B cell (primary cell): ENCODE data around the gene SLAMF6. TPM values are rescaled to one million over a fixed set of nuclear protein-coding genes. Genes with fewer than 3 reads are reported as not detected.

Experiments
- ATAC-seq: fragments of 200-7000 bp; cut with Tn5 transposase; one replicate; pipeline ENCODE4 v1.10.0; 2021; ENCODE audit warnings: low read depth, mild to moderate bottlenecking, moderate number of reproducible peaks, moderate library complexity
- CTCF ChIA-PET: fragments of 350-600 bp; sonication (Branson Sonifier 250); formaldehyde crosslinking; loops from one replicate; lab custom pipeline; 2021; ENCODE audit warnings: antibody characterized with exemption, inconsistent platforms; lab: Charles Lee
- POLR2A ChIA-PET: fragments of 350-600 bp; sonication (Branson Sonifier 250); formaldehyde crosslinking; loops from one replicate; lab custom pipeline; 2021; ENCODE audit warnings: antibody characterized with exemption; lab: Charles Lee
- DNase-seq: peaks from one replicate; pipeline ENCODE4 v3.0.0; 2013
- H2AFZ ChIP-seq: 2 replicates; pipeline ENCODE4 v1.6.1; 2012; ENCODE audit warnings: mild to moderate bottlenecking, low read depth, low read length; ENCODE audit not compliant: insufficient read depth, poor library complexity, severe bottlenecking
- H3K27ac ChIP-seq, 2 donors: 1 replicate in 1 of 2; 2 replicates in 1 of 2; pipeline ENCODE4 v1.5.1; 2012 to 2013; ENCODE audit warnings: low read length in 2 of 2, mild to moderate bottlenecking in 2 of 2, moderate library complexity in 1 of 2
- H3K27me3 ChIP-seq, 4 experiments: fragments of 200-600 bp in 1 of 4; sonication (generic) in 1 of 4; replicated peaks in 1 of 4; 1 replicate in 2 of 4; 2 replicates in 2 of 4; pipeline versions ENCODE4 v1.6.1 to v1.7.0; 2013 to 2016; ENCODE audit warnings: low read length in 3 of 4, mild to moderate bottlenecking in 2 of 4, mixed read lengths in 1 of 4, moderate library complexity in 1 of 4; ENCODE audit not compliant: insufficient read depth in 4 of 4, control insufficient read depth in 3 of 4; ENCODE audit errors: control extremely low read depth in 1 of 4
- H3K36me3 ChIP-seq, 2 experiments: replicated peaks in 1 of 2; 1 replicate in 1 of 2; 2 replicates in 1 of 2; pipeline versions ENCODE4 v1.6.1 to v1.7.1; 2013; ENCODE audit warnings: low read length in 1 of 2; ENCODE audit not compliant: insufficient read depth in 2 of 2, control insufficient read depth in 1 of 2; ENCODE audit errors: control extremely low read depth in 1 of 2, extremely low read depth in 1 of 2
- H3K4me1 ChIP-seq, 2 donors: fragments of 200-600 bp in 1 of 2; sonication (generic) in 1 of 2; 1 replicate in 1 of 2; 2 replicates in 1 of 2; pipeline versions ENCODE4 v1.5.1 to v1.6.1; 2013 to 2017; ENCODE audit warnings: low read length in 2 of 2; ENCODE audit not compliant: control insufficient read depth in 2 of 2, insufficient read depth in 2 of 2
- H3K4me2 ChIP-seq: replicated peaks from 2 replicates; pipeline ENCODE3; 2012; ENCODE audit warnings: mild to moderate bottlenecking, low read depth, low read length; ENCODE audit not compliant: poor library complexity, severe bottlenecking
- H3K4me3 ChIP-seq, 5 experiments: fragments of 200-600 bp in 1 of 5; sonication (generic) in 1 of 5; 1 replicate in 3 of 5; 2 replicates in 2 of 5; pipeline versions ENCODE4 v1.5.1 to v1.7.0; 2011 to 2016; ENCODE audit warnings: low read length in 4 of 5, mild to moderate bottlenecking in 4 of 5, low read depth in 2 of 5, control low read depth in 1 of 5, moderate library complexity in 1 of 5; ENCODE audit not compliant: insufficient read depth in 1 of 5; ENCODE audit errors: control extremely low read depth in 1 of 5, extremely low read depth in 1 of 5
- H3K79me2 ChIP-seq: fragments of 200-600 bp; sonication (generic); one replicate; pipeline ENCODE4 v1.6.0; 2016; ENCODE audit warnings: low read length; ENCODE audit not compliant: control insufficient read depth, insufficient read depth
- H3K9ac ChIP-seq: fragments of 200-600 bp; sonication (generic); 2 replicates; pipeline ENCODE4 v1.6.1; 2017; ENCODE audit warnings: mild to moderate bottlenecking, low read length, moderate library complexity
- H3K9me3 ChIP-seq, 3 donors: one replicate each; pipeline versions ENCODE4 v1.6.1 to v1.7.1; 2013; ENCODE audit warnings: low read length in 2 of 3; ENCODE audit not compliant: control insufficient read depth in 2 of 3, insufficient read depth in 1 of 3; ENCODE audit errors: control extremely low read depth in 1 of 3
- H4K20me1 ChIP-seq: 2 replicates; pipeline ENCODE4 v1.6.0; 2012; ENCODE audit warnings: mild to moderate bottlenecking, low read length; ENCODE audit not compliant: insufficient read depth, control insufficient read depth, poor library complexity, severe bottlenecking
- H3K27ac Mint-ChIP-seq: one replicate; pipeline ENCODE4 v1.8.0; 2021; ENCODE audit warnings: mixed read lengths
- H3K27me3 Mint-ChIP-seq: one replicate; pipeline ENCODE4 v1.8.0; 2021; ENCODE audit warnings: mixed read lengths
- H3K4me1 Mint-ChIP-seq: one replicate; pipeline ENCODE4 v1.8.0; 2021; ENCODE audit warnings: mixed read lengths
- H3K4me3 Mint-ChIP-seq: one replicate; pipeline ENCODE4 v1.8.0; 2021; ENCODE audit warnings: mixed read lengths
- H3K9me3 Mint-ChIP-seq: one replicate; pipeline ENCODE4 v1.8.0; 2022; ENCODE audit warnings: mixed read lengths; ENCODE audit not compliant: insufficient read depth
- EZH2 ChIP-seq: IDR thresholded peaks from 2 replicates; pipeline ENCODE4 v1.6.1; 2012; ENCODE audit warnings: borderline replicate concordance, low read depth, mild to moderate bottlenecking, moderate library complexity, low read length; ENCODE audit not compliant: insufficient read depth, poor library complexity, severe bottlenecking
- WGBS: methylation state at CpG from one replicate; pipeline ENCODE4 v1.1.5; 2013; ENCODE audit warnings: missing lambda C conversion rate; ENCODE audit not compliant: insufficient coverage; 5-methylcytosine and 5-hydroxymethylcytosine counted together
- intact Hi-C: fragments of 100-400 bp; cut with micrococcal nuclease; formaldehyde crosslinking; loops from one replicate; pipeline ENCODE4 v1.10.0; 2022
- polyA plus RNA-seq: library from polyadenylated mRNA; depleted of rRNA; stranded (reverse); fragments of >200 nt; gene quantifications from 2 replicates; pipeline ENCODE4 v1.2.3, GENCODE V29; 2012
- total RNA-seq, 2 donors: library from RNA; stranded (reverse); fragments of 120-200 nt in 1 of 2; gene quantifications; 1 replicate in 1 of 2; 2 replicates in 1 of 2; pipeline versions ENCODE4 v1.2.3 to v1.2.4, GENCODE V29; 2013 to 2022
- TF ChIP-seq, protein P1 (sequence below): fragments of 200-600 bp; IDR thresholded peaks from one replicate; pipeline ENCODE4 v1.8.0; 2022; ENCODE audit warnings: antibody characterized with exemption, mild to moderate bottlenecking

SLAMF6 gene
- total and polyA plus RNA-seq, 2 donors (not counting 1 experiment from before 2014, with no cell fraction given), result 64.8 to 79.6 TPM

DNA sequence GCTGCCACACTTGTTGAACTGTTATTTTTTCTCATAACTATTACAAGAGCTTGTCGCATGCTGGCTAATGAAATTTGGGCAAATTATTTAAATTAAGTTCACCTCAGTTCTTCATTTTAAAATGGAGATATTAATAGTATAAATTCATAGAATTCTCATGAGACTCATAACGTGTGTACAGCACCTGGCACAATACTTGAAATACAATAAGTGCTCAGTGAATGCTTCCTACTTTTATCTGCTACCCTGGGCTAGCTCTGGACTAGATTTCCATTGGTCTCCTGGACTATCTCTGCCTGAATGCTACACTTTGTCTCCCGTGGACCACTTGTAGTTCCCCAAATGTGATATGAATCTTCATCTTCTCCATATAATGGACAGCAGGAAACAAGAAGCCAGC lies 919 bp downstream of the SLAMF6 start:
- peaks cover 0 to 16% of the 10 kb centered on the region in 2 experiments for H3K36me3 ChIP-seq
- peak overlapping the region; percentile 70 to 91 for H3K27ac ChIP-seq
- intact Hi-C loops, result loop anchor here (2.0 to 10.0 kb wide), 2 partner anchors 17 to 53 kb away; partner anchors contain the start of gene CD84
- no peak for TF ChIP-seq EZH2
- TF ChIP-seq, protein P1, sequence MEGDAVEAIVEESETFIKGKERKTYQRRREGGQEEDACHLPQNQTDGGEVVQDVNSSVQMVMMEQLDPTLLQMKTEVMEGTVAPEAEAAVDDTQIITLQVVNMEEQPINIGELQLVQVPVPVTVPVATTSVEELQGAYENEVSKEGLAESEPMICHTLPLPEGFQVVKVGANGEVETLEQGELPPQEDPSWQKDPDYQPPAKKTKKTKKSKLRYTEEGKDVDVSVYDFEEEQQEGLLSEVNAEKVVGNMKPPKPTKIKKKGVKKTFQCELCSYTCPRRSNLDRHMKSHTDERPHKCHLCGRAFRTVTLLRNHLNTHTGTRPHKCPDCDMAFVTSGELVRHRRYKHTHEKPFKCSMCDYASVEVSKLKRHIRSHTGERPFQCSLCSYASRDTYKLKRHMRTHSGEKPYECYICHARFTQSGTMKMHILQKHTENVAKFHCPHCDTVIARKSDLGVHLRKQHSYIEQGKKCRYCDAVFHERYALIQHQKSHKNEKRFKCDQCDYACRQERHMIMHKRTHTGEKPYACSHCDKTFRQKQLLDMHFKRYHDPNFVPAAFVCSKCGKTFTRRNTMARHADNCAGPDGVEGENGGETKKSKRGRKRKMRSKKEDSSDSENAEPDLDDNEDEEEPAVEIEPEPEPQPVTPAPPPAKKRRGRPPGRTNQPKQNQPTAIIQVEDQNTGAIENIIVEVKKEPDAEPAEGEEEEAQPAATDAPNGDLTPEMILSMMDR, result no peak
- peaks cover 0 to 4% (median 0%) of the 10 kb centered on the region in 3 donors for H3K9me3 ChIP-seq
- peaks cover 73% of the 10 kb centered on the region for H3K4me1 Mint-ChIP-seq
- peak overlapping the region; percentile 99 for H3K4me3 Mint-ChIP-seq
- no peaks in the 10 kb centered on the region for H3K27me3 ChIP-seq
- peaks cover 64% of the 10 kb centered on the region for H3K79me2 ChIP-seq
- peak overlapping the region; percentile 81 for H3K4me2 ChIP-seq
- H3K27ac Mint-ChIP-seq, result peak overlapping the region; percentile 99
- DNase-seq (peak; percentile 27), ATAC-seq (peak; percentile 12)
- ChIA-PET CTCF (interaction anchor here (0.6 to 3.4 kb wide), 14 partner anchors 12 to 93 kb away, joined by 3 to 20 read pairs (median 5); no protein-coding TSS in a partner anchor), POLR2A (interaction anchor here (0.7 to 1.4 kb wide), 6 partner anchors 19 to 90 kb away, joined by 3 to 8 read pairs (median 4); no protein-coding TSS in a partner anchor)
- H4K20me1 ChIP-seq, result no peaks in the 10 kb centered on the region
- 0% methylated on average over 2 of the region's 3 CpGs for WGBS
- peak overlapping the region; percentile 55 to 96 (median 67) for H3K4me3 ChIP-seq
- H3K27me3 Mint-ChIP-seq, result no peaks in the 10 kb centered on the region
- H3K9ac ChIP-seq, result peak overlapping the region; percentile 94
- peaks cover 7% of the 10 kb centered on the region for H3K9me3 Mint-ChIP-seq
- peaks cover 37 to 43% of the 10 kb centered on the region in 2 donors for H3K4me1 ChIP-seq
- H2AFZ ChIP-seq, result peak overlapping the region; percentile 82

DNA sequence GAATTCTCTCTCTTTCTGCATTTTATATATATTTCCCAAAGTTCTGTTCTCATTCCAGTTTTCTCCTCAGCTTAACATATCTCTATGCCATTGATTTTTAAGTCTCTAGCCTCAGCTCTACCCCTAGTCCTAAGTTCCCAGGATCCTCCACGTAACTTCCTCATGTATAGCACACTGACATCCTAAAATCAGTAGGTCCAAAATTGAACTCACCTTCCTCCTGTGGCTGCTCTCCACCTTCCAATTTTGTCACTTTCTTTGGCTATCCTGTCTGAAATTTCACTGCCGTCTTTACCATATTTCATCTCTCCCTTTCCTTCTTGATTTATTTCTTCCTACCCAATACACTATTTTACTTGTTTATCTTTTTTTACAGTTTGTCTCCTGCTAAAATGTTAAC lies 1.5 kb downstream of the SLAMF6 start:
- no peak overlapping the region for H2AFZ ChIP-seq
- peaks cover 38 to 49% of the 10 kb centered on the region in 2 donors for H3K4me1 ChIP-seq
- H3K79me2 ChIP-seq, result peaks cover 70% of the 10 kb centered on the region

More for the DNA sequence above, 1.5 kb downstream of the SLAMF6 start:
- intact Hi-C loops, result loop anchor here (2.0 to 10.0 kb wide), 2 partner anchors 33 to 53 kb away; partner anchors contain the start of gene CD84
- TF ChIP-seq EZH2, result no peak
- TF ChIP-seq, protein P1, result no peak
- ChIA-PET CTCF (interaction anchor here (1.0 to 3.4 kb wide), 9 partner anchors 11 to 93 kb away, joined by 3 to 20 read pairs (median 8); no protein-coding TSS in a partner anchor), POLR2A (interaction anchor here (1.1 to 1.2 kb wide), 2 partner anchors 33 to 72 kb away, joined by 3 to 7 read pairs; no protein-coding TSS in a partner anchor)
- Histone ChIP-seq H4K20me1 (no peaks in the 10 kb centered on the region), H3K27ac (peak overlapping the region; percentile 70 to 91), H3K4me2 (peak overlapping the region; percentile 81), H3K4me3 (peak overlapping the region; percentile 55 to 96 (median 67)), H3K27me3 (no peaks in the 10 kb centered on the region), H3K9ac (peak overlapping the region; percentile 94), H3K36me3 (peaks cover 0 to 16% of the 10 kb centered on the region in 2 experiments), H3K9me3 (peaks cover 0 to 4% (median 0%) of the 10 kb centered on the region in 3 donors)
- ATAC-seq (no peak), DNase-seq (no peak)
- 49% methylated on average over 2 of the region's 2 CpGs for WGBS
- Mint-ChIP-seq H3K4me1 (peaks cover 79% of the 10 kb centered on the region), H3K4me3 (peak overlapping the region; percentile 99), H3K27me3 (no peaks in the 10 kb centered on the region), H3K27ac (peak overlapping the region; percentile 99), H3K9me3 (peaks cover 7% of the 10 kb centered on the region)
